Measurements from ENCODE around the gene SERPINA3.

DNA sequence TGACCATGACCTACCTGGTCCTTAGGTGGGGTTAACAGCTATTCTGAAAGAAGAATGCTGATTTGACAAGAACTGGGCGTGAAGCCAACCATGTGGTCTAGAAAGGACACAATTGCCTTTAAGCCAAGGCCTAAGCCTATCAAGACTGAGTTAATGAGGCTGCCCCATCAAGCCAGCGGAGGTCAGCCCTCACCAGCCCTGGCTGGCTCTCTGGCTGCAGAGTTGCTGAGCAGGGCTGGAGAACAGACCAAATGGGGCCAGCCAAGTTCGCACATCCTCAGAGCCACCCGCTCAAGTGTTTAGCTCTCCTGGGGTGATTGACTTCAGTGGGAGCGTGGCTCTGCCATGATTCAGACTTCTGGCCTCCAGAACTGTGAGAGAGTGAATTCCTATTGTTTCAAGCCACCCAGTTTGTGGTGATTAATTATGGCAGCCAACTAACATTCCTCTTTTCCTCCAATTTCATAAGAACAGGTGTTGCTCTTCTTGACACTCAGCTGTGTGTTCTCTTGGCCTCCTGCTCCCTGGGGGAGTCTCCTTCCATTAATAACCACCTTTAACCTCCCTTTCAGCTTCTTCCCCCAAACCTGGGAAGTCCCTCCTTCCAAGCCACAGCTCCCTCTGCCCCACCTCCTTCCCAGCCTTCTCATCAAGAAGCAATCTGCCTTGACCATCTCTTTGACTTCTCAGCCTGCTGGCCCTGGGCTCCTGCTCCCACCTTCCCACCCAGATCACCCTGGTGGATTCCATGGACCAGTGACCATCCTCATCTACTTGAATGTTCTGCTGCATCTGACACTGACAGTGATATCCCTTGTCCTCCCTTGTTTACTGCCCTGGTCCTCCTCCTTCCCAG is 36.2 kb upstream of the SERPINA3 start:
- TF ChIP-seq, protein P1, sequence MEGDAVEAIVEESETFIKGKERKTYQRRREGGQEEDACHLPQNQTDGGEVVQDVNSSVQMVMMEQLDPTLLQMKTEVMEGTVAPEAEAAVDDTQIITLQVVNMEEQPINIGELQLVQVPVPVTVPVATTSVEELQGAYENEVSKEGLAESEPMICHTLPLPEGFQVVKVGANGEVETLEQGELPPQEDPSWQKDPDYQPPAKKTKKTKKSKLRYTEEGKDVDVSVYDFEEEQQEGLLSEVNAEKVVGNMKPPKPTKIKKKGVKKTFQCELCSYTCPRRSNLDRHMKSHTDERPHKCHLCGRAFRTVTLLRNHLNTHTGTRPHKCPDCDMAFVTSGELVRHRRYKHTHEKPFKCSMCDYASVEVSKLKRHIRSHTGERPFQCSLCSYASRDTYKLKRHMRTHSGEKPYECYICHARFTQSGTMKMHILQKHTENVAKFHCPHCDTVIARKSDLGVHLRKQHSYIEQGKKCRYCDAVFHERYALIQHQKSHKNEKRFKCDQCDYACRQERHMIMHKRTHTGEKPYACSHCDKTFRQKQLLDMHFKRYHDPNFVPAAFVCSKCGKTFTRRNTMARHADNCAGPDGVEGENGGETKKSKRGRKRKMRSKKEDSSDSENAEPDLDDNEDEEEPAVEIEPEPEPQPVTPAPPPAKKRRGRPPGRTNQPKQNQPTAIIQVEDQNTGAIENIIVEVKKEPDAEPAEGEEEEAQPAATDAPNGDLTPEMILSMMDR (conservative IDR thresholded peaks at IDR 0.05), result no peak
- TF ChIP-seq ZFX (IDR thresholded peaks at IDR 0.05), result no peak
